Neuronal stem cell (in vitro differentiated cells): ENCODE results near the gene LPGAT1.

Experiments used
- DNase-seq: peaks from one replicate; pipeline ENCODE4 v3.0.0-alpha.2; 2013; ENCODE audit warnings: low spot score
- H2AFZ ChIP-seq: one replicate; pipeline ENCODE4 v1.6.1; 2013; ENCODE audit warnings: mild to moderate bottlenecking, low read length, inconsistent platforms
- H2AK5ac ChIP-seq: 2 replicates; pipeline ENCODE4 v1.6.1; 2013; ENCODE audit warnings: low read depth, mild to moderate bottlenecking, inconsistent platforms, low read length, moderate library complexity, mixed read lengths
- H2BK120ac ChIP-seq: 2 replicates; pipeline ENCODE4 v1.6.1; 2013; ENCODE audit warnings: low read depth, mild to moderate bottlenecking, inconsistent platforms, low read length, moderate library complexity, mixed read lengths
- H2BK12ac ChIP-seq: one replicate; pipeline ENCODE4 v1.6.1; 2013; ENCODE audit warnings: low read length, inconsistent platforms
- H2BK15ac ChIP-seq: 2 replicates; pipeline ENCODE4 v1.6.1; 2013; ENCODE audit warnings: mild to moderate bottlenecking, low read length, inconsistent platforms, mixed read lengths
- H2BK5ac ChIP-seq: one replicate; pipeline ENCODE4 v1.6.1; 2013; ENCODE audit warnings: inconsistent platforms, mild to moderate bottlenecking, low read length, moderate library complexity
- H3K14ac ChIP-seq: one replicate; pipeline ENCODE4 v1.6.1; 2013; ENCODE audit warnings: low read length, inconsistent platforms
- H3K18ac ChIP-seq: 2 replicates; pipeline ENCODE4 v1.6.1; 2013; ENCODE audit warnings: low read length, inconsistent platforms
- H3K23ac ChIP-seq: 2 replicates; pipeline ENCODE4 v1.6.1; 2013; ENCODE audit warnings: low read depth, mild to moderate bottlenecking, mixed read lengths, low read length, inconsistent platforms; ENCODE audit not compliant: poor library complexity
- H3K27ac ChIP-seq: replicated peaks from 3 replicates; pipeline ENCODE4 v1.5.1; 2013; ENCODE audit warnings: low read length, inconsistent platforms
- H3K27me3 ChIP-seq, 3 experiments: 2 replicates each; pipeline ENCODE4 v1.6.1; 2013; ENCODE audit warnings: low read length in 3 of 3, mild to moderate bottlenecking in 2 of 3, inconsistent platforms in 1 of 3, low read depth in 1 of 3, mixed read lengths in 1 of 3, moderate library complexity in 1 of 3; ENCODE audit not compliant: control insufficient read depth in 3 of 3, insufficient read depth in 3 of 3
- H3K36me3 ChIP-seq, 2 donors: replicated peaks in 1 of 2; 2 replicates each; pipeline ENCODE4 v1.6.1; 2013; ENCODE audit warnings: low read length in 2 of 2; ENCODE audit not compliant: control insufficient read depth in 2 of 2, insufficient read depth in 2 of 2
- H3K4ac ChIP-seq: 2 replicates; pipeline ENCODE4 v1.6.1; 2013; ENCODE audit warnings: inconsistent platforms, mild to moderate bottlenecking, low read length, moderate library complexity
- H3K4me1 ChIP-seq, 2 donors: 1 replicate in 1 of 2; 2 replicates in 1 of 2; pipeline ENCODE4 v1.6.1; 2013; ENCODE audit warnings: low read length in 2 of 2, low read depth in 1 of 2; ENCODE audit not compliant: control insufficient read depth in 2 of 2, insufficient read depth in 1 of 2
- H3K4me2 ChIP-seq: one replicate; pipeline ENCODE4 v1.6.1; 2013; ENCODE audit warnings: mild to moderate bottlenecking, low read length, inconsistent platforms; ENCODE audit not compliant: insufficient read depth, poor library complexity, severe bottlenecking
- H3K4me3 ChIP-seq, 2 donors: 2 replicates each; pipeline ENCODE4 v1.5.1; 2013; ENCODE audit warnings: low read length in 2 of 2, mild to moderate bottlenecking in 2 of 2, inconsistent platforms in 1 of 2, moderate library complexity in 1 of 2
- H3K79me1 ChIP-seq: one replicate; pipeline ENCODE4 v1.6.1; 2013; ENCODE audit warnings: low read depth, mild to moderate bottlenecking, inconsistent platforms, low read length, moderate library complexity
- H3K9ac ChIP-seq: one replicate; pipeline ENCODE4 v1.6.1; 2013; ENCODE audit warnings: mild to moderate bottlenecking, low read depth, low read length, inconsistent platforms; ENCODE audit not compliant: poor library complexity
- H3K9me3 ChIP-seq, 2 donors: replicated peaks in 1 of 2; 2 replicates each; pipeline versions ENCODE3 to v1.6.1; 2013; ENCODE audit warnings: low read length in 2 of 2, mild to moderate bottlenecking in 2 of 2, inconsistent platforms in 1 of 2, low read depth in 1 of 2, mixed read lengths in 1 of 2, moderate library complexity in 1 of 2; ENCODE audit not compliant: control insufficient read depth in 2 of 2, insufficient read depth in 1 of 2
- H4K8ac ChIP-seq: one replicate; pipeline ENCODE4 v1.6.1; 2013; ENCODE audit warnings: low read depth, mild to moderate bottlenecking, inconsistent platforms, low read length, moderate library complexity
- H4K91ac ChIP-seq: one replicate; pipeline ENCODE4 v1.6.1; 2013; ENCODE audit warnings: low read length, low read depth, mild to moderate bottlenecking, inconsistent platforms; ENCODE audit not compliant: poor library complexity
- WGBS, 2 donors: extraction: QIAGEN DNeasy Blood & Tissue Kit; methylation state at CpG; one replicate each; pipeline ENCODE4 v1.1.7; 2013; ENCODE audit warnings: missing lambda C conversion rate in 2 of 2, mixed read lengths in 1 of 2; ENCODE audit not compliant: insufficient read length in 2 of 2, insufficient replicate concordance in 1 of 2; ENCODE audit errors: extremely low coverage in 2 of 2; 5-methylcytosine and 5-hydroxymethylcytosine counted together

LPGAT1 gene

DNA sequence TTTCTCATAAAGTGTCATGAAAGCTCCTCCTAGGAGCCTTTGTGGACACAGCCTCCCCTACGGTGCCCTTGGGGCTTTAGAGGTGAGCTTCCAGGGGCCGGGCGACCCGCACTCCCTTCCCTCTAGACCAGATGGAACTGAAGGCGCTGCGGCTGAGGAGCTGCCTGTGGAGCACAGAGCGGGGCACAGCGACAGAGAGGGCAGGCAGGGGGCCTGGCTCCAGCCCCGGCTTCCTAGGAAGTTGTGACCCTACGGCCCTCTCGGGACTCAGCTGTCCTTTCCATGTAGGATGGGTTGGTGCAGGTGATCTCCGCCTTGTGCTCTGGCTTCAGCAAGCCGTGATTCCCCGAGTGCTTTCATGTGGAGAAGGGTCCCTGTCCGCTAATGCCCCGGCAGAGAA lies 131.5 kb downstream of the LPGAT1 start:
- H2BK5ac ChIP-seq = no peak overlapping the region
- no peak overlapping the region for H4K91ac ChIP-seq
- H3K14ac ChIP-seq = no peak overlapping the region
- H3K4me2 ChIP-seq = peak overlapping the region; percentile 73
- H3K27ac ChIP-seq = no peak overlapping the region
- H2AFZ ChIP-seq = peak overlapping the region; percentile 74
- H3K4ac ChIP-seq = no peak overlapping the region
- no peak overlapping the region for H4K8ac ChIP-seq
- H3K27me3 ChIP-seq = peaks cover 0 to 53% (median 7%) of the 10 kb centered on the region in 3 experiments
- H3K4me3 ChIP-seq = no peak overlapping the region
- H3K79me1 ChIP-seq = no peaks in the 10 kb centered on the region
- H3K18ac ChIP-seq = peak overlapping the region; percentile 32
- H2BK12ac ChIP-seq = no peak overlapping the region
- no peak overlapping the region for H3K9ac ChIP-seq
- H2BK120ac ChIP-seq = no peak overlapping the region
- DNase-seq = no peak
- no peak overlapping the region for H2BK15ac ChIP-seq
- WGBS, 2 donors = no CpG with 5 or more reads among the region's 16 CpGs
- no peaks in the 10 kb centered on the region for H3K36me3 ChIP-seq
- no peaks in the 10 kb centered on the region for H3K9me3 ChIP-seq
- peaks cover 3 to 4% of the 10 kb centered on the region in 2 donors for H3K4me1 ChIP-seq
- peak overlapping the region; percentile 12 for H3K23ac ChIP-seq
- no peak overlapping the region for H2AK5ac ChIP-seq

DNA sequence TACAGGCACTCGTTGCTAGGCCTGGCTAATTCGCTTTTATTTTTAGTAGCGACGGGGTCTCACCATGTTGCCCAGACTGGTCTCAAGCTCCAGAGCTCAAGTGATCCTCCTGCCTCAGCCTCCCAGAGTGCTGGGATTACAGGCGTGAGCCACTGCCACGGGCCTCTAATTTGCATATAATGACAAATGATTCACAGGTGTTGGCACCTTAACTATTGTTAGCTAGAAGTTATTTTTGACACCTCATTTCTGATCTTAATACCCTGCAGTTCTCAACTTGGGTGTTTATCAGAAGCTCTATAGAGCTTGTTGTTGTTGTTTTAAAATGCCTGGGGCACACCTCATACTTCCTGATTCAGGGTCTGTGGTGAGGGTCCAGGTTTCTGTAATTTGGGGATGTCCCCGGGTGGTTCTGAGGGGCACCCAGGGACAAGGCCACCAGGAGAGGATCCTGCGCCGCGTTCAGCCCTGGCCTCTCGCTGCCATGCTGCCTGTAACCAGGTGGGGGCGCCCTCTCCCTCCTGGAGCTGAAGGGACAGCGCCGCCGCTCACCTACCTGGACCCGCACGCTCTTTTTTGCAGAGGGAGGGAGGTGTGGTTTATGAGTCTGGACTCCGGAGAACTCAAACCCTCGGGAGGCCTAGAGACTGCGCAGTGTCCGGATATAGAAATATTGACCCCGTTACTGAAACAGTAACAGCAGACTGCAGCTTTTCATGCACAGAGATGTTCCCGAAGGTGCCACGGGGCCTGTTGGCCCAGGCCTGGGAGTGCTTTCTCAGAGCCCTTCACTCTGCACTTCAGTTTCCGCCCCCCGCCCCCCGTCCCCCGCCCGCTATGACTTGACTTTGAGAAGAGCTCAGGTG lies 132.2 kb downstream of the LPGAT1 start:
- peaks cover 0 to 47% (median 7%) of the 10 kb centered on the region in 3 experiments for H3K27me3 ChIP-seq
- no peak overlapping the region for H4K8ac ChIP-seq
- no peaks in the 10 kb centered on the region for H3K9me3 ChIP-seq
- no peak overlapping the region for H3K23ac ChIP-seq
- H3K18ac ChIP-seq = no peak overlapping the region
- peaks cover 3 to 4% of the 10 kb centered on the region in 2 donors for H3K4me1 ChIP-seq
- no CpG with 5 or more reads among the region's 29 CpGs for WGBS, 2 donors
- peak overlapping the region; percentile 74 for H2AFZ ChIP-seq
- H2BK120ac ChIP-seq = no peak overlapping the region
- no peak overlapping the region for H2AK5ac ChIP-seq
- no peak overlapping the region for H3K9ac ChIP-seq
- H3K79me1 ChIP-seq = no peaks in the 10 kb centered on the region
- H3K4me3 ChIP-seq = peak overlapping the region in 1 of 2 donors; percentile 22
- H4K91ac ChIP-seq = no peak overlapping the region
- H3K4me2 ChIP-seq = peak overlapping the region; percentile 73
- H2BK15ac ChIP-seq = no peak overlapping the region
- H3K14ac ChIP-seq = no peak overlapping the region
- H2BK12ac ChIP-seq = no peak overlapping the region
- H3K27ac ChIP-seq = no peak overlapping the region
- H3K36me3 ChIP-seq = no peaks in the 10 kb centered on the region
- peak; percentile 69 for DNase-seq
- H3K4ac ChIP-seq = no peak overlapping the region
- H2BK5ac ChIP-seq = no peak overlapping the region

DNA sequence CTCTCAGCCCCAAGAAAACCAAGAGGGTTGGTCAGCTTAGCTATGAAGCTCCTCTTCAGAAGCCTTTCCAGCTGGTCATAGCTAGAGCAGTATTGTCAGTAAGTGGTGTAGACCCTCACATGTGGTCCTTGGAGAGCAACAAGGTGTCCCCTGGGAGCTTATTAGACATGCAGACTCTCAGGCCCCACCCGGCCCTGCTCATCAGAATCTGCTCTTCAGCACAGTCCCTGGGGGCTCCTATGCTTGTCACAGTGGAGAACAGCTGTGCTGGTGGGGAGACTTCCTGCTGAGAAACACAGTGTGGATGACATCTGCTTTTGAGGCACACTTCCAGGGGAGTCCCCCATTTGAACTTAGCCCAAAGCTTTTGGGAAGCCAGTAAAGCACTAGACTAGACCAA lies 133.2 kb downstream of the LPGAT1 start:
- Histone ChIP-seq H3K9ac (no peak overlapping the region), H2AK5ac (no peak overlapping the region), H4K91ac (no peak overlapping the region), H2AFZ (no peak overlapping the region), H3K4me2 (no peak overlapping the region), H3K9me3 (no peaks in the 10 kb centered on the region), H3K4ac (no peak overlapping the region), H3K4me3 (no peak overlapping the region), H3K27ac (no peak overlapping the region), H3K23ac (no peak overlapping the region), H2BK12ac (no peak overlapping the region), H3K79me1 (no peaks in the 10 kb centered on the region), H2BK15ac (no peak overlapping the region), H2BK5ac (no peak overlapping the region), H2BK120ac (no peak overlapping the region), H3K4me1 (peaks cover 3 to 4% of the 10 kb centered on the region in 2 donors), H3K27me3 (peaks cover 0 to 39% (median 7%) of the 10 kb centered on the region in 3 experiments), H3K18ac (no peak overlapping the region), H3K36me3 (no peaks in the 10 kb centered on the region), H4K8ac (no peak overlapping the region), H3K14ac (no peak overlapping the region)
- no peak for DNase-seq
- WGBS, 2 donors = no CpG with 5 or more reads among the region's 1 CpG

DNA sequence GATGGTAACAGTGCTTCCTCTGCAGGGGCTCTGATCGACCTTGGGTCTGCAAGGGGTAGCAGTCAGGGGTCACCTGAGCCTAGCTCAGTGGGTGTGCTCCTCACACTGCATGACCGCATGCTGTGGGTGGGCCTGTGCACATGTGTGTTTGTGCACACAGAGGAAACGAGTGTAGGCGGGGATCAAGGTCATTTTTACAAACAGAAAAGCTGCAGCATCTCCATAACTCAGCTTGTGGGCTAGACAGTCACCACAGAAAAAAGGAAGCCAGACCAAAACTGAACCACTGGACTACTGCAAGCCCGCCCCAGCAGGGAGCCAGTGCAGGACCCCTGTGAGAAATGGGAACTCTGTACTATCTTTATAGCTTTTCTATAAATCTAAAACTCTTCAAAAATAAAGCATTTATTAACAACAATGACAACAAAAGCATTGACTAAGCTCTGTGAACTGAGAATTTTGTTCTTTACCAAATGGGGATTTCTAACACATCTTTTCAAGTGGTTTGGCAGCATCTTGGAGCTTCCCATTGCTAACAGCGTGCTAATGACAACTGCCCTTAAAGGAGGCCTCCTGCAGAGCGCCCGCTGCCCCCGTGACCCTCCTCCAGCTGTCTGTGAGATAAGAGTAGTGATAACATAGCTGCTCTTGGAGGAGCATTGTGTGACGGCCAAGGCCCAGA lies 135.3 kb downstream of the LPGAT1 start:
- H2BK15ac ChIP-seq = no peak overlapping the region
- H3K36me3 ChIP-seq = no peaks in the 10 kb centered on the region
- H2BK12ac ChIP-seq = no peak overlapping the region
- no peak overlapping the region for H3K27ac ChIP-seq
- no peak overlapping the region for H3K4me2 ChIP-seq
- no peak overlapping the region for H4K91ac ChIP-seq
- H3K23ac ChIP-seq = no peak overlapping the region
- no peak for DNase-seq
- H2AK5ac ChIP-seq = no peak overlapping the region
- no peak overlapping the region for H2BK120ac ChIP-seq
- H4K8ac ChIP-seq = no peak overlapping the region
- H2AFZ ChIP-seq = no peak overlapping the region
- H3K18ac ChIP-seq = no peak overlapping the region
- H3K4me3 ChIP-seq = no peak overlapping the region
- H3K9me3 ChIP-seq = no peaks in the 10 kb centered on the region
- no peak overlapping the region for H2BK5ac ChIP-seq
- H3K27me3 ChIP-seq = peaks cover 0 to 21% (median 7%) of the 10 kb centered on the region in 3 experiments
- H3K79me1 ChIP-seq = no peaks in the 10 kb centered on the region
- no peak overlapping the region for H3K4ac ChIP-seq
- WGBS, 2 donors = no CpG with 5 or more reads among the region's 10 CpGs
- H3K9ac ChIP-seq = no peak overlapping the region
- H3K14ac ChIP-seq = no peak overlapping the region
- peaks cover 3 to 4% of the 10 kb centered on the region in 2 donors for H3K4me1 ChIP-seq
